ENCODE results near the gene GPD1L. TPM values are rescaled to one million over a fixed set of nuclear protein-coding genes. Genes with fewer than 3 reads are reported as not detected.

The GPD1L gene
- total RNA-seq, 1 donor from 2014 or later = 9.1 TPM

GRCh38 chr3:32097768-32098167, 8.7 kb upstream of the GPD1L start:
- H3K27me3 Mint-ChIP-seq (ENCODE audit: unreplicated experiment) = peaks cover 4% of the 10 kb centered on the region
- DNase-seq = no peak
- H3K36me3 Mint-ChIP-seq (ENCODE audit: unreplicated experiment) = peaks cover 16% of the 10 kb centered on the region
- H3K4me3 Mint-ChIP-seq (ENCODE audit: unreplicated experiment) = no peak overlapping the region
- no peak overlapping the region for H3K27ac Mint-ChIP-seq (ENCODE audit: unreplicated experiment)
- no peaks in the 10 kb centered on the region for H3K4me1 Mint-ChIP-seq (ENCODE audit: low read depth, unreplicated experiment)
- no peak for TF ChIP-seq CTCF (IDR thresholded peaks at IDR 0.05; ENCODE audit: partially characterized antibody, unreplicated experiment)
- peaks cover 8% of the 10 kb centered on the region for H3K9me3 Mint-ChIP-seq (ENCODE audit: unreplicated experiment)

GRCh38 chr3:32098528-32098927, 7.9 kb upstream of the GPD1L start:
- no peak overlapping the region for H3K4me3 Mint-ChIP-seq (ENCODE audit: unreplicated experiment)
- H3K4me1 Mint-ChIP-seq (ENCODE audit: low read depth, unreplicated experiment) = no peaks in the 10 kb centered on the region
- no peak for DNase-seq
- H3K27me3 Mint-ChIP-seq (ENCODE audit: unreplicated experiment) = peaks cover 2% of the 10 kb centered on the region
- H3K27ac Mint-ChIP-seq (ENCODE audit: unreplicated experiment) = no peak overlapping the region
- H3K9me3 Mint-ChIP-seq (ENCODE audit: unreplicated experiment) = peaks cover 8% of the 10 kb centered on the region
- TF ChIP-seq CTCF (IDR thresholded peaks at IDR 0.05; ENCODE audit: partially characterized antibody, unreplicated experiment) = no peak
- peaks cover 16% of the 10 kb centered on the region for H3K36me3 Mint-ChIP-seq (ENCODE audit: unreplicated experiment)

- Mint-ChIP-seq H3K4me1 (ENCODE audit: low read depth, unreplicated experiment) (no peaks in the 10 kb centered on the region), H3K27me3 (ENCODE audit: unreplicated experiment) (peaks cover 2% of the 10 kb centered on the region), H3K4me3 (ENCODE audit: unreplicated experiment) (no peak overlapping the region), H3K36me3 (ENCODE audit: unreplicated experiment) (peaks cover 25% of the 10 kb centered on the region), H3K27ac (ENCODE audit: unreplicated experiment) (no peak overlapping the region), H3K9me3 (ENCODE audit: unreplicated experiment) (peaks cover 13% of the 10 kb centered on the region)
- DNase-seq = no peak
- TF ChIP-seq CTCF (IDR thresholded peaks at IDR 0.05; ENCODE audit: partially characterized antibody, unreplicated experiment) = no peak
Measured at GRCh38 chr3:32100465-32100864, 6.0 kb upstream of the GPD1L start.

GRCh38 chr3:32102289-32102688, 4.1 kb upstream of the GPD1L start:
- H3K4me3 Mint-ChIP-seq (ENCODE audit: unreplicated experiment) = no peak overlapping the region
- H3K4me1 Mint-ChIP-seq (ENCODE audit: low read depth, unreplicated experiment) = peaks cover 4% of the 10 kb centered on the region
- peaks cover 5% of the 10 kb centered on the region for H3K27me3 Mint-ChIP-seq (ENCODE audit: unreplicated experiment)
- H3K27ac Mint-ChIP-seq (ENCODE audit: unreplicated experiment) = no peak overlapping the region
- peaks cover 18% of the 10 kb centered on the region for H3K9me3 Mint-ChIP-seq (ENCODE audit: unreplicated experiment)
- TF ChIP-seq CTCF (IDR thresholded peaks at IDR 0.05; ENCODE audit: partially characterized antibody, unreplicated experiment) = no peak
- no peak for DNase-seq
- peaks cover 25% of the 10 kb centered on the region for H3K36me3 Mint-ChIP-seq (ENCODE audit: unreplicated experiment)

- H3K9me3 Mint-ChIP-seq (ENCODE audit: unreplicated experiment) = peaks cover 19% of the 10 kb centered on the region
- DNase-seq = no peak
- H3K27me3 Mint-ChIP-seq (ENCODE audit: unreplicated experiment) = peaks cover 7% of the 10 kb centered on the region
- no peak overlapping the region for H3K4me3 Mint-ChIP-seq (ENCODE audit: unreplicated experiment)
- H3K27ac Mint-ChIP-seq (ENCODE audit: unreplicated experiment) = no peak overlapping the region
- peaks cover 20% of the 10 kb centered on the region for H3K36me3 Mint-ChIP-seq (ENCODE audit: unreplicated experiment)
- TF ChIP-seq CTCF (IDR thresholded peaks at IDR 0.05; ENCODE audit: partially characterized antibody, unreplicated experiment) = no peak
- H3K4me1 Mint-ChIP-seq (ENCODE audit: low read depth, unreplicated experiment) = peaks cover 6% of the 10 kb centered on the region
Measured at GRCh38 chr3:32104492-32104891, 1.9 kb upstream of the GPD1L start.
